CD14-positive monocyte (primary cell): ENCODE results near the gene CBLN1. TPM values are rescaled to one million over a fixed set of nuclear protein-coding genes. Genes with fewer than 3 reads are reported as not detected.

Source experiments
- DNase-seq, 3 donors: peaks; one replicate each; pipeline ENCODE4 v3.0.0-alpha.2; 2011 to 2022
- H2AFZ ChIP-seq: 2 replicates; pipeline ENCODE4 v1.6.0; 2012; ENCODE audit warnings: mild to moderate bottlenecking, low read depth, low read length, inconsistent platforms; ENCODE audit not compliant: insufficient read depth, poor library complexity, severe bottlenecking
- H3K27ac ChIP-seq, 2 donors: 1 replicate in 1 of 2; 2 replicates in 1 of 2; pipeline ENCODE4 v1.5.1; 2012 to 2013; ENCODE audit warnings: low read length in 2 of 2, control low read depth in 1 of 2, inconsistent platforms in 1 of 2, low read depth in 1 of 2, mild to moderate bottlenecking in 1 of 2
- H3K27me3 ChIP-seq, 2 donors: one replicate each; pipeline versions ENCODE4 v1.6.0 to v1.6.1; 2011 to 2013; ENCODE audit warnings: low read length in 2 of 2; ENCODE audit not compliant: control insufficient read depth in 2 of 2, insufficient read depth in 2 of 2
- H3K36me3 ChIP-seq, 2 donors: replicated peaks in 1 of 2; 1 replicate in 1 of 2; 2 replicates in 1 of 2; pipeline versions ENCODE4 v1.5.1 to v1.6.1; 2012 to 2013; ENCODE audit warnings: low read length in 2 of 2, control low read depth in 1 of 2, inconsistent platforms in 1 of 2, mild to moderate bottlenecking in 1 of 2; ENCODE audit not compliant: insufficient read depth in 2 of 2, control insufficient read depth in 1 of 2
- H3K4me1 ChIP-seq, 2 donors: 1 replicate in 1 of 2; 2 replicates in 1 of 2; pipeline versions ENCODE4 v1.5.1 to v1.6.1; 2012 to 2013; ENCODE audit warnings: low read length in 2 of 2, control low read depth in 1 of 2, inconsistent platforms in 1 of 2, mild to moderate bottlenecking in 1 of 2, moderate library complexity in 1 of 2; ENCODE audit not compliant: insufficient read depth in 2 of 2, control insufficient read depth in 1 of 2
- H3K4me2 ChIP-seq: replicated peaks from 2 replicates; pipeline ENCODE3; 2012; ENCODE audit warnings: low read length, moderate library complexity, mild to moderate bottlenecking; ENCODE audit not compliant: poor library complexity, severe bottlenecking; ENCODE audit errors: extremely low read depth
- H3K4me3 ChIP-seq, 3 experiments: fragments of 200-600 bp in 1 of 3; sonication (generic) in 1 of 3; replicated peaks in 1 of 3; 1 replicate in 2 of 3; 2 replicates in 1 of 3; pipeline ENCODE4 v1.5.1; 2011 to 2013; ENCODE audit warnings: low read length in 3 of 3, mild to moderate bottlenecking in 3 of 3, control low read depth in 2 of 3, low read depth in 2 of 3, inconsistent platforms in 1 of 3, moderate library complexity in 1 of 3
- H3K79me2 ChIP-seq: 2 replicates; pipeline ENCODE4 v1.6.0; 2012; ENCODE audit warnings: mild to moderate bottlenecking, control low read depth, inconsistent platforms, low read length, moderate library complexity; ENCODE audit not compliant: insufficient read depth
- H3K9ac ChIP-seq: 2 replicates; pipeline ENCODE4 v1.6.0; 2017; ENCODE audit warnings: low read length, mild to moderate bottlenecking; ENCODE audit not compliant: insufficient read depth, poor library complexity, severe bottlenecking
- H3K9me3 ChIP-seq, 2 donors: replicated peaks in 1 of 2; 1 replicate in 1 of 2; 2 replicates in 1 of 2; pipeline versions ENCODE4 v1.5.1 to v1.6.1; 2012 to 2013; ENCODE audit warnings: low read length in 2 of 2, control low read depth in 1 of 2; ENCODE audit not compliant: control insufficient read depth in 1 of 2, insufficient read depth in 1 of 2
- H4K20me1 ChIP-seq: 2 replicates; pipeline ENCODE4 v1.6.0; 2012; ENCODE audit warnings: mild to moderate bottlenecking, low read length, control low read depth, moderate library complexity; ENCODE audit not compliant: insufficient read depth
- H3K27ac Mint-ChIP-seq, 7 donors: one replicate each; pipeline ENCODE4 v1.8.0; 2020; ENCODE audit warnings: mild to moderate bottlenecking in 7 of 7, mixed read lengths in 7 of 7, moderate library complexity in 6 of 7, inconsistent platforms in 2 of 7
- H3K27me3 Mint-ChIP-seq, 3 donors: one replicate each; pipeline ENCODE4 v1.8.0; 2021 to 2022; ENCODE audit warnings: low read depth in 3 of 3, mild to moderate bottlenecking in 3 of 3, mixed read lengths in 3 of 3, moderate library complexity in 3 of 3, inconsistent platforms in 1 of 3
- H3K36me3 Mint-ChIP-seq, 2 donors: one replicate each; pipeline ENCODE4 v1.8.0; 2020; ENCODE audit warnings: mixed read lengths in 2 of 2, inconsistent platforms in 1 of 2, mild to moderate bottlenecking in 1 of 2
- H3K4me1 Mint-ChIP-seq: one replicate; pipeline ENCODE4 v1.8.0; 2020; ENCODE audit warnings: mild to moderate bottlenecking, mixed read lengths
- H3K4me3 Mint-ChIP-seq, 2 donors: one replicate each; pipeline ENCODE4 v1.8.0; 2020; ENCODE audit warnings: mild to moderate bottlenecking in 2 of 2, mixed read lengths in 2 of 2, moderate library complexity in 1 of 2
- H3K9me3 Mint-ChIP-seq, 7 donors: one replicate each; pipeline ENCODE4 v1.8.0; 2020 to 2022; ENCODE audit warnings: mixed read lengths in 7 of 7, mild to moderate bottlenecking in 6 of 7, moderate library complexity in 6 of 7, inconsistent platforms in 2 of 7
- WGBS: methylation state at CpG from one replicate; pipeline ENCODE4 v1.1.5; 2013; ENCODE audit warnings: missing lambda C conversion rate; ENCODE audit not compliant: insufficient coverage; 5-methylcytosine and 5-hydroxymethylcytosine counted together
- intact Hi-C, 2 donors: fragments of 100-400 bp; cut with micrococcal nuclease; formaldehyde crosslinking; loops; one replicate each; pipeline versions ENCODE4 v1.15.0 to v1.15.1; 2023
- polyA plus RNA-seq, 3 donors: library from polyadenylated mRNA; depleted of rRNA in 1 of 3; unstranded in 2 of 3; stranded (reverse) in 1 of 3; fragments of 300-500 nt in 2 of 3; fragments of >200 nt in 1 of 3; fragmentation: Illumina TruSeq in 2 of 3; gene quantifications; 1 replicate in 2 of 3; 2 replicates in 1 of 3; pipeline ENCODE4 v1.2.3, GENCODE V29; 2012 to 2021
- TF ChIP-seq, protein P1 (sequence below): fragments of 200-600 bp; IDR thresholded peaks from one replicate; pipeline ENCODE4 v1.8.0; 2022; ENCODE audit warnings: antibody characterized with exemption, mild to moderate bottlenecking

Gene CBLN1
- polyA plus RNA-seq, 3 donors = not detected

DNA sequence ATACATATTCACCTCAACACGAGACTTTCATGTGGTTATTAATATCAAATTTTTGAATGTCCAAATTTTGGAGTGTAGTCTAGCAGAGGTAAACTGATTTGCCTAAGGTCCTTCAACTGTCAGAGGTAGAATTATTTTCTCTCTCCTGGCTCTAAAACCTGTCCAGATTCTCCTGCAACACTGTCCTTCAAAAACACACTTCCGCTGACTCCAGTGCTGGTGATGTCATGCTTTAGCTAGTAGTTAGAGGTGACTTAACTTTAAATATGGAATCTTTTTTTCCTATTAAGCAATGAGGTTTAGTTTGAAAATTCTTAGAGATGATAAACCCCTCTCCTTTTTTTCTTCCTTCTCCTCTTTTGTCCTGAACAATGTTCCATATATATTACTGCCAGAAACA, 10.8 kb upstream of the CBLN1 start:
- Histone ChIP-seq H3K9ac (no peak overlapping the region), H3K27ac (no peak overlapping the region), H3K36me3 (no peaks in the 10 kb centered on the region), H3K79me2 (no peaks in the 10 kb centered on the region), H2AFZ (no peak overlapping the region), H4K20me1 (no peaks in the 10 kb centered on the region), H3K4me2 (no peak overlapping the region), H3K4me1 (no peaks in the 10 kb centered on the region), H3K27me3 (peaks cover 6 to 17% of the 10 kb centered on the region in 2 donors), H3K4me3 (no peak overlapping the region), H3K9me3 (no peaks in the 10 kb centered on the region)
- no peaks in the 10 kb centered on the region for H3K4me1 Mint-ChIP-seq
- TF ChIP-seq, protein P1, sequence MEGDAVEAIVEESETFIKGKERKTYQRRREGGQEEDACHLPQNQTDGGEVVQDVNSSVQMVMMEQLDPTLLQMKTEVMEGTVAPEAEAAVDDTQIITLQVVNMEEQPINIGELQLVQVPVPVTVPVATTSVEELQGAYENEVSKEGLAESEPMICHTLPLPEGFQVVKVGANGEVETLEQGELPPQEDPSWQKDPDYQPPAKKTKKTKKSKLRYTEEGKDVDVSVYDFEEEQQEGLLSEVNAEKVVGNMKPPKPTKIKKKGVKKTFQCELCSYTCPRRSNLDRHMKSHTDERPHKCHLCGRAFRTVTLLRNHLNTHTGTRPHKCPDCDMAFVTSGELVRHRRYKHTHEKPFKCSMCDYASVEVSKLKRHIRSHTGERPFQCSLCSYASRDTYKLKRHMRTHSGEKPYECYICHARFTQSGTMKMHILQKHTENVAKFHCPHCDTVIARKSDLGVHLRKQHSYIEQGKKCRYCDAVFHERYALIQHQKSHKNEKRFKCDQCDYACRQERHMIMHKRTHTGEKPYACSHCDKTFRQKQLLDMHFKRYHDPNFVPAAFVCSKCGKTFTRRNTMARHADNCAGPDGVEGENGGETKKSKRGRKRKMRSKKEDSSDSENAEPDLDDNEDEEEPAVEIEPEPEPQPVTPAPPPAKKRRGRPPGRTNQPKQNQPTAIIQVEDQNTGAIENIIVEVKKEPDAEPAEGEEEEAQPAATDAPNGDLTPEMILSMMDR = no peak
- H3K27me3 Mint-ChIP-seq = peaks cover 5 to 10% (median 9%) of the 10 kb centered on the region in 3 donors
- H3K27ac Mint-ChIP-seq = no peak overlapping the region
- peaks cover 0 to 3% (median 0%) of the 10 kb centered on the region in 7 donors for H3K9me3 Mint-ChIP-seq
- H3K36me3 Mint-ChIP-seq = no peaks in the 10 kb centered on the region
- intact Hi-C loops = no loop called here
- WGBS = no CpG with 5 or more reads among the region's 2 CpGs
- H3K4me3 Mint-ChIP-seq = no peak overlapping the region
- no peak for DNase-seq

DNA sequence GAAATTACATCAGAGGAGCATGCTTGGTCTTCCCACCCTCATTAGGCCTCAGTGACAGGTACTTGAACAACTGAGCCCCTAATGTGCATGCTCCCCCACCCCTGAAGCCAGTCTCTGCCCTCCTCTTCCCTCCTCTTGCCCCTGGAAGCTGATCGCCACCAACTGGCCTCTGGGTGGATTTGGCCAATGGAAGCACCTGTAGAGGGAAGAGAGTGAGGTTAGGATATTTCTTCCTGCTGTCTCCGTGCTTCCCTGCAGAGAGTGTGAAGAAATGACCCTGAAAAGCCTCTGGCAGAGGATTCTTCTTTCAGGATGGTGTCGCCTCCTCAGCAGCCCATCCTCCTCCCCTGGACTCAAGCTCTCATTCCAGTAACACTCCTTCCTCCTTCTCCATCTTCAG, 5.9 kb upstream of the CBLN1 start:
- peaks cover under 1 to 1% of the 10 kb centered on the region in 2 donors for H3K4me1 ChIP-seq
- no peak overlapping the region for H2AFZ ChIP-seq
- no peak overlapping the region for H3K4me3 ChIP-seq
- peaks cover 3% of the 10 kb centered on the region for H3K4me1 Mint-ChIP-seq
- H3K27ac Mint-ChIP-seq = no peak overlapping the region
- H3K36me3 ChIP-seq = no peaks in the 10 kb centered on the region
- H3K9me3 Mint-ChIP-seq = peaks cover 2 to 17% (median 4%) of the 10 kb centered on the region in 7 donors
- peaks cover 0 to 11% of the 10 kb centered on the region in 2 donors for H3K9me3 ChIP-seq
- no peak for DNase-seq
- WGBS = no CpG with 5 or more reads among the region's 3 CpGs
- intact Hi-C loops = no loop called here
- H4K20me1 ChIP-seq = no peaks in the 10 kb centered on the region
- H3K4me3 Mint-ChIP-seq = no peak overlapping the region
- TF ChIP-seq, protein P1 = no peak
- peaks cover 46 to 62% of the 10 kb centered on the region in 2 donors for H3K27me3 ChIP-seq
- H3K9ac ChIP-seq = no peak overlapping the region
- H3K79me2 ChIP-seq = no peaks in the 10 kb centered on the region
- H3K36me3 Mint-ChIP-seq = peaks cover 0 to 3% of the 10 kb centered on the region in 2 donors
- H3K4me2 ChIP-seq = no peak overlapping the region
- no peak overlapping the region for H3K27ac ChIP-seq
- peaks cover 39 to 45% (median 44%) of the 10 kb centered on the region in 3 donors for H3K27me3 Mint-ChIP-seq
